Transverse colon (tissue), 4 donors: ENCODE results near the gene KCNK18. TPM values are rescaled to one million over a fixed set of nuclear protein-coding genes. Genes with fewer than 3 reads are reported as not detected.
"Not testable (repeated sequence)": the region's sequence is repeated elsewhere in the genome, so short reads cannot be mapped to it uniquely, and the experiment has no call there.

Source experiments
- DNase-seq: peaks from one replicate; pipeline ENCODE4 v3.0.0-alpha.2; 2019
- H3K27ac ChIP-seq, 4 donors: fragments of 200-600 bp; sonication (generic); 2 replicates each; pipeline ENCODE4 v1.5.1; 2016 to 2018; ENCODE audit warnings: inconsistent platforms in 4 of 4
- H3K27me3 ChIP-seq: fragments of 200-600 bp; sonication (generic); 2 replicates; pipeline ENCODE4 v1.5.1; 2017; ENCODE audit warnings: inconsistent platforms
- H3K36me3 ChIP-seq, 4 donors: fragments of 200-600 bp; sonication (generic); 2 replicates each; pipeline ENCODE4 v1.5.1; 2017 to 2019; ENCODE audit warnings: inconsistent platforms in 4 of 4
- H3K4me1 ChIP-seq, 4 donors: fragments of 200-600 bp; sonication (generic); 2 replicates each; pipeline ENCODE4 v1.5.1; 2017 to 2020; ENCODE audit warnings: inconsistent platforms in 4 of 4
- H3K4me3 ChIP-seq, 4 donors: fragments of 200-600 bp; sonication (generic); 1 replicate in 1 of 4; 2 replicates in 3 of 4; pipeline versions ENCODE4 v1.5.1 to v1.6.1; 2017 to 2019; ENCODE audit warnings: inconsistent platforms in 4 of 4
- H3K9me3 ChIP-seq, 2 donors: fragments of 200-600 bp; sonication (generic); 2 replicates each; pipeline ENCODE4 v1.5.1; 2017 to 2019; ENCODE audit warnings: inconsistent platforms in 2 of 2
- EP300 ChIP-seq: sonication (generic); formaldehyde crosslinking; IDR thresholded peaks from one replicate; pipeline ENCODE4 v1.6.1; 2017; ENCODE audit warnings: antibody characterized with exemption, low read depth
- POLR2A ChIP-seq: fragments of 450-650 bp; IDR thresholded peaks from one replicate; pipeline ENCODE4 v1.6.1; 2016; ENCODE audit warnings: antibody characterized with exemption, mild to moderate bottlenecking, moderate library complexity
- POLR2AphosphoS5 ChIP-seq, 3 donors: sonication (generic); formaldehyde crosslinking; IDR thresholded peaks; one replicate each; pipeline ENCODE4 v1.6.1; 2016; ENCODE audit warnings: antibody characterized with exemption in 3 of 3
- WGBS, 2 donors: methylation state at CpG; one replicate each; pipeline ENCODE4 v1.1.5; 2018; ENCODE audit warnings: low coverage in 1 of 2; 5-methylcytosine and 5-hydroxymethylcytosine counted together
- in situ Hi-C, 4 donors: fragments of 200-750 bp; cut with MboI; loops; one replicate each; pipeline versions ENCODE4 v1.15.0 to v1.15.1; 2017; ENCODE audit warnings: low sequenced_read_pairs in 3 of 4, low pct_ligation_motif_present in 1 of 4, low pct_unique_long_range_greater_than_20kb in 1 of 4
- intact Hi-C: fragments of 100-400 bp; cut with DNase I; formaldehyde crosslinking; loops from one replicate; pipeline ENCODE4 v1.15.1; 2023; ENCODE audit warnings: low total_unique reads
- total RNA-seq, 4 donors: library from RNA; depleted of rRNA; stranded (reverse); fragments of >200 nt; gene quantifications; one replicate each; pipeline ENCODE4 v1.1.0, GENCODE V29; 2016
- TF ChIP-seq, protein P1 (sequence below), 5 experiments: fragments of 200-600 bp in 3 of 5; fragments of 450-650 bp in 2 of 5; sonication (generic) in 3 of 5; IDR thresholded peaks; 1 replicate in 2 of 5; 2 replicates in 3 of 5; pipeline ENCODE4 v1.5.1; 2016 to 2017; ENCODE audit warnings: antibody characterized with exemption in 5 of 5, inconsistent platforms in 3 of 5, mild to moderate bottlenecking in 2 of 5, moderate library complexity in 1 of 5

The KCNK18 gene
- total RNA-seq, 4 donors from 2014 or later: not detected

DNA sequence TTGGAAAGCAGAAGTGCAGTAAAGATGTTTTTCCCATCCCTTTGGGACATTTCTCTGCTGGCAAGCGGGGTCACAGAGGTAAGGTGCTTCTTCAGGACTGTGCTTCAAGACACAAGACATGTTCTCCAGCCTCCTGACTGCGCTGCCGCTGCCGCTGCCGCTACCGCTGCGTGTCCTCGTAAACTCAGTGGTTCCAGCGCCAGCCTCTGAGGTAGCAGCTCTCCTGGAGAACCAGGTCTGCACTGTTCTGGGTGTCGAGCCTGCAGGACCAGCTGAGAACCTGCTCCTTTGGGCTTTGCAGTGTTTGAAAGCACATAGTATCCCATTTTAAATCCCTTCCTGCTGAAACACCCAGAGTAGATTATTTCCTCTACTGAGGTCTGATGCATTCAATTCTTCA lies 13.0 kb upstream of the KCNK18 start:
- intact Hi-C loops (no loop called here), in situ Hi-C loops (no loop called here)
- Histone ChIP-seq H3K36me3 (no peaks in the 10 kb centered on the region), H3K9me3 (no peaks in the 10 kb centered on the region), H3K4me1 (no peaks in the 10 kb centered on the region), H3K27me3 (peaks cover 29% of the 10 kb centered on the region), H3K4me3 (no peak overlapping the region), H3K27ac (no peak overlapping the region)
- TF ChIP-seq EP300: no peak
- TF ChIP-seq, protein P1, sequence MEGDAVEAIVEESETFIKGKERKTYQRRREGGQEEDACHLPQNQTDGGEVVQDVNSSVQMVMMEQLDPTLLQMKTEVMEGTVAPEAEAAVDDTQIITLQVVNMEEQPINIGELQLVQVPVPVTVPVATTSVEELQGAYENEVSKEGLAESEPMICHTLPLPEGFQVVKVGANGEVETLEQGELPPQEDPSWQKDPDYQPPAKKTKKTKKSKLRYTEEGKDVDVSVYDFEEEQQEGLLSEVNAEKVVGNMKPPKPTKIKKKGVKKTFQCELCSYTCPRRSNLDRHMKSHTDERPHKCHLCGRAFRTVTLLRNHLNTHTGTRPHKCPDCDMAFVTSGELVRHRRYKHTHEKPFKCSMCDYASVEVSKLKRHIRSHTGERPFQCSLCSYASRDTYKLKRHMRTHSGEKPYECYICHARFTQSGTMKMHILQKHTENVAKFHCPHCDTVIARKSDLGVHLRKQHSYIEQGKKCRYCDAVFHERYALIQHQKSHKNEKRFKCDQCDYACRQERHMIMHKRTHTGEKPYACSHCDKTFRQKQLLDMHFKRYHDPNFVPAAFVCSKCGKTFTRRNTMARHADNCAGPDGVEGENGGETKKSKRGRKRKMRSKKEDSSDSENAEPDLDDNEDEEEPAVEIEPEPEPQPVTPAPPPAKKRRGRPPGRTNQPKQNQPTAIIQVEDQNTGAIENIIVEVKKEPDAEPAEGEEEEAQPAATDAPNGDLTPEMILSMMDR (IDR thresholded peaks at IDR 0.05): no peak
- TF ChIP-seq POLR2A: no peak
- no peak for TF ChIP-seq POLR2AphosphoS5 (IDR thresholded peaks at IDR 0.05)
- DNase-seq: no peak
- WGBS, 2 donors: 87% methylated on average over 10 of the region's 10 CpGs; no CpG with 5 or more reads in 1 of the 2 donors

DNA sequence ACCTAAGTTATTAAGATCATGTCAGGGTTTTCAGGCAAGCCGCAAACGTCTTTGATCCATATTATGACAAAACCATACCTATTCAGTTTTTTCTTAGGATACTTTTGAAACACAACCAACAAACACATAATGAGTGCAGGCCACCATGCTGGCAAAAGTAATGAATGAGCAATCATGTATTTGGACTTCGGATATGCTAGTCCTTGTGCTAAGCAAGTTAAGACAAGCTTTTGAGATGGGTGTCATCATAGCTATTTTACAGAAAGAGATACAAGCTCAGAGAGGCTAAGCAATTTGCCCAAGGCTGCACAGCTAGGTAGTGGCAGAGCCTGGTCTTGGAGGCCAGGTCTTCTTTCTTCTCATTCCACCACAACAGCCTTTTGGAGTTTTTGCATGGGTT lies 12.5 kb upstream of the KCNK18 start:
- Histone ChIP-seq H3K4me1 (no peaks in the 10 kb centered on the region), H3K4me3 (no peak overlapping the region), H3K9me3 (no peaks in the 10 kb centered on the region), H3K27me3 (peaks cover 23% of the 10 kb centered on the region), H3K36me3 (no peaks in the 10 kb centered on the region), H3K27ac (no peak overlapping the region)
- 71 to 83% methylated on average over 1 to 3 of the region's 3 CpGs for WGBS, 2 donors
- no peak for TF ChIP-seq POLR2AphosphoS5 (IDR thresholded peaks at IDR 0.05)
- TF ChIP-seq, protein P1 (IDR thresholded peaks at IDR 0.05): no peak
- no peak for TF ChIP-seq EP300
- no peak for TF ChIP-seq POLR2A
- intact Hi-C loops: no loop called here
- in situ Hi-C loops: no loop called here
- no peak for DNase-seq

DNA sequence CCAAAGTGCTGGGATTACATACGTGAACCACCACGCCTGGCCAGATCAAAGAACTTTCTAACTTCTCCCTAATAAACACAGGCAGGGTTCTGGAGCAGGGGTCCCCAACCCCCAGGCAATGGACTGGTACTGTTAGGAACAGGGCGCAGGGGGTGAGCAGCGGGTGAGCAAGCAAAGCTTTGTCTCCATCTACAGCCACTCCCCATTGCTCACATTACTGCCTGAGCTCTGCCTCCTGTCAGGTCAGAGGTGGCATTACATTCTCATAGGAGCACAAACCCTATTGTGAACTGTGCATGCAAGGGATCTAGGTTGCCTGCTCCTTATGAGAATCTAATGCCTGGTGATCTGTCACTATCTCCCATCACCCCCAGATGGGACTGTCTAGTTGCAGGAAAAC lies 11.5 kb upstream of the KCNK18 start:
- H3K4me3 ChIP-seq, intact Hi-C loops, H3K9me3 ChIP-seq, H3K27ac ChIP-seq, in situ Hi-C loops, H3K36me3 ChIP-seq, H3K4me1 ChIP-seq, DNase-seq: not testable (repeated sequence)
- WGBS, 2 donors: 95% methylated on average over 4 of the region's 4 CpGs; no CpG with 5 or more reads in 1 of the 2 donors
- peaks cover 14% of the 10 kb centered on the region for H3K27me3 ChIP-seq

DNA sequence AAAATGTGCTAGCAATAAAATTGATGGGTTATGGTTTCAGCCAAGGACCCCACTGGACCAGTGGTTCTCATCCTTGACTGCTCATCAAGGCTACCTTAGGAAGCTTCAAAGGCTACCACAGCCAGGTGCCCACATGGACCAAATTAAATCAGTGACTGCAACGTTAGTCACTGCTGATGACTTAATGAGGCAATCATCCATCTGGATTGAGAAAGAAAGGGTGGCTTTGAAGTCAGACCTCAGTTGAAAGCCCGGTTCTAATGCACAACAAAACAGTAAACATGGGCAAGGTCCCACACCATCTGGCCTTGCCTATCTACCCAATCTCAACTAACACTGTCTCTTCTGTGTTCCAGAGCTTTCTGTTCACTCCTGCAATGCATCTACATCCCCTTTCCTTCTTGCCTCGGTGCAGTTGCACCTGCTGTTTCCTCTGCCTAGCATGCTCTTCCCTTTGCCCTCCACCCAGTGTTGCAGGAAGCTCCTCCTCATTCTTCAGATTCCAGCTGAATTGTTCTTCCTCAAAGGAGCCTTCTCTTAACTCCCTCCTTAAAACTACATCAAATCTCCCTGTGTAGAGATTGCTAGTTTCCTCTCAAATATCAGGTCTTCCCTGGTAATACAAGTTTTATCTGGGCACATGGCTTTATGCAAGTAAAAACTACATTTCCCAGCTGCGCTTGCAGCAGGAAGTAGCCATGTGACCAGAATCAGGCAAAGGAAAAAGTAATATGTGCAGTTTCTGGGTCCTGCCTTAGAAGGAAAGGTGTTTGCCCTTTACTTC lies 10.3 kb upstream of the KCNK18 start:
- Histone ChIP-seq H3K27ac (no peak overlapping the region), H3K9me3 (no peaks in the 10 kb centered on the region), H3K4me1 (no peaks in the 10 kb centered on the region), H3K4me3 (no peak overlapping the region), H3K27me3 (peaks cover 8% of the 10 kb centered on the region), H3K36me3 (no peaks in the 10 kb centered on the region)
- TF ChIP-seq, protein P1 (IDR thresholded peaks at IDR 0.05): no peak
- TF ChIP-seq POLR2AphosphoS5 (IDR thresholded peaks at IDR 0.05): no peak
- TF ChIP-seq EP300: no peak
- TF ChIP-seq POLR2A: no peak
- in situ Hi-C loops: no loop called here
- no peak for DNase-seq
- 56 to 57% methylated on average over 4 of the region's 4 CpGs for WGBS, 2 donors
- intact Hi-C loops: no loop called here

DNA sequence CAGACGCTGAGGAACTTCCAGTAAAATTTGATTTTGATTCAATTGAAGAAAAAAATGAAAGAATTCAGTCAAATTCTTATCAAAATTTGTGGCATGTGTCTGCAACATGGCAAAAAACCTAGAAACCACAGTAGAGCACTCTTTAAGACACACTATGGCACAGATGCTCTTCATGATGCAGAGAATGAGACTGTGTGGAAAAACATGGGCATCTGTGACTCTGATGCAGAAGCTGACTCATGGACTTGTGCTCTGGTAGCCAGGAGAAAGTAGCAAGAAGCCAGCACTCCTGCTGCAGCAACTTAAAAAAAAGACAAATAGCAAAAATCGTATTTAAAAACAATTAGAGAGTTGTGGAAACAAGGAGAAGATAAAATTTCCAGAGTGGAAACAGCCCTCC lies 8.9 kb upstream of the KCNK18 start:
- H3K4me3 ChIP-seq: no peak overlapping the region
- 71 to 87% methylated on average over 2 of the region's 2 CpGs for WGBS, 2 donors
- intact Hi-C loops (no loop called here), in situ Hi-C loops (no loop called here)
- no peaks in the 10 kb centered on the region for H3K9me3 ChIP-seq
- TF ChIP-seq POLR2AphosphoS5 (IDR thresholded peaks at IDR 0.05): no peak
- TF ChIP-seq, protein P1 (IDR thresholded peaks at IDR 0.05): no peak
- H3K27ac ChIP-seq: no peak overlapping the region
- H3K4me1 ChIP-seq: no peaks in the 10 kb centered on the region
- no peak for DNase-seq
- H3K36me3 ChIP-seq: no peaks in the 10 kb centered on the region
- H3K27me3 ChIP-seq: peaks cover 6% of the 10 kb centered on the region
